GM12875 (cell line): ENCODE measurements around the gene SSBP3.

Source experiments
- H3K4me3 ChIP-seq: one replicate; pipeline ENCODE4 v1.5.1; 2011; ENCODE audit warnings: low read depth, low read length, control low read depth
- TF ChIP-seq, protein P1 (sequence below): IDR thresholded peaks from 2 replicates; pipeline ENCODE4 v1.5.1; 2011; ENCODE audit warnings: low read depth, mild to moderate bottlenecking, control low read depth, inconsistent platforms, low read length, moderate library complexity, borderline replicate concordance; ENCODE audit not compliant: insufficient read depth

SSBP3 gene

DNA sequence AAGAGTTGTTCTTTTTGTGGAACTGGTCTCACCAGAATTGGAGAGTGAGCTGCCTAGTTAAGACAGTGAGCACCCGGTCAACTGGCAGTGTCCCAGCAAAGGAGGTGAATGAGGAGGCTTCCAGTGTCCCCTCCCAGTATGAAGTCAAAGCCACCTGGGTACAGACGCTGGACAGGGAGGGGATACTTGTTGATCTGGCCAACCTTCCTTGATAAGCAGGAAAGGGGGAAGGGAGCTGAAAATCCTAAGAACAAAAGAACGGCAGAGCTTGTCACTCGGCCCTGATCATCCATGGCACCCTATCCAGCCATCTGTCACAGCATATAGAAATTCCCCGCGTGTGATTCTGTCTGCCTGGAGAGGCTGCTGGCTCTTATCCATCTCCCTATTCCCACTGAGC, 91.5 kb downstream of the SSBP3 start:
- TF ChIP-seq, protein P1, sequence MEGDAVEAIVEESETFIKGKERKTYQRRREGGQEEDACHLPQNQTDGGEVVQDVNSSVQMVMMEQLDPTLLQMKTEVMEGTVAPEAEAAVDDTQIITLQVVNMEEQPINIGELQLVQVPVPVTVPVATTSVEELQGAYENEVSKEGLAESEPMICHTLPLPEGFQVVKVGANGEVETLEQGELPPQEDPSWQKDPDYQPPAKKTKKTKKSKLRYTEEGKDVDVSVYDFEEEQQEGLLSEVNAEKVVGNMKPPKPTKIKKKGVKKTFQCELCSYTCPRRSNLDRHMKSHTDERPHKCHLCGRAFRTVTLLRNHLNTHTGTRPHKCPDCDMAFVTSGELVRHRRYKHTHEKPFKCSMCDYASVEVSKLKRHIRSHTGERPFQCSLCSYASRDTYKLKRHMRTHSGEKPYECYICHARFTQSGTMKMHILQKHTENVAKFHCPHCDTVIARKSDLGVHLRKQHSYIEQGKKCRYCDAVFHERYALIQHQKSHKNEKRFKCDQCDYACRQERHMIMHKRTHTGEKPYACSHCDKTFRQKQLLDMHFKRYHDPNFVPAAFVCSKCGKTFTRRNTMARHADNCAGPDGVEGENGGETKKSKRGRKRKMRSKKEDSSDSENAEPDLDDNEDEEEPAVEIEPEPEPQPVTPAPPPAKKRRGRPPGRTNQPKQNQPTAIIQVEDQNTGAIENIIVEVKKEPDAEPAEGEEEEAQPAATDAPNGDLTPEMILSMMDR: no peak
- no peak overlapping the region for H3K4me3 ChIP-seq

DNA sequence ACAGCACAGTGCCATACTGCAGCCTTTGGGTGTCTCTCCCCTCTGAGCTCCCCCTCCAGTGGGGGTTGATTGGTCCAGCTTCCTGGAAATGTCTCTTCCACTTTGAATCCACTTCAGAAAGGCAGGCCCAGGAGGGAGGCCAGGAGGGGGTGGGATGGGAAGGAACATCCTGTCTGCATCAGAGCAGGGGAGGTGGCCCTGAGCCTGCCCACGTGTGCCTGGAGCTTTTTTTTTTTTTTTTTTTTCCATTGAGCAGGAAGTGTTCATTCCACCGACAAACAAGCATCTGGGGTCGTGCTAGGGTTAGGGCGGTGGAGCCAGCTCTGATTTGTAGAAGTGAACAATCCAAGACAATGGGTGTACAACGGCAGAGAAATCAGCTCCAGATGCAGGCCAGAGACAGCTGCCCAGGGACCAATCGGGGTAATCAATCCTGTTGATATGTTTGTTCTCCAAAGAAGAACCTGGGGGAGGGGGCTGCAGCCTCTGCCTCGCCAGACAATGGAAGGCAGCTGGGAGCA, 93.3 kb downstream of the SSBP3 start:
- TF ChIP-seq, protein P1: no peak
- H3K4me3 ChIP-seq: no peak overlapping the region

- TF ChIP-seq, protein P1: no peak
- no peak overlapping the region for H3K4me3 ChIP-seq
Measured at GRCh38 chr1:54311506-54311905, 94.7 kb downstream of the SSBP3 start.

DNA sequence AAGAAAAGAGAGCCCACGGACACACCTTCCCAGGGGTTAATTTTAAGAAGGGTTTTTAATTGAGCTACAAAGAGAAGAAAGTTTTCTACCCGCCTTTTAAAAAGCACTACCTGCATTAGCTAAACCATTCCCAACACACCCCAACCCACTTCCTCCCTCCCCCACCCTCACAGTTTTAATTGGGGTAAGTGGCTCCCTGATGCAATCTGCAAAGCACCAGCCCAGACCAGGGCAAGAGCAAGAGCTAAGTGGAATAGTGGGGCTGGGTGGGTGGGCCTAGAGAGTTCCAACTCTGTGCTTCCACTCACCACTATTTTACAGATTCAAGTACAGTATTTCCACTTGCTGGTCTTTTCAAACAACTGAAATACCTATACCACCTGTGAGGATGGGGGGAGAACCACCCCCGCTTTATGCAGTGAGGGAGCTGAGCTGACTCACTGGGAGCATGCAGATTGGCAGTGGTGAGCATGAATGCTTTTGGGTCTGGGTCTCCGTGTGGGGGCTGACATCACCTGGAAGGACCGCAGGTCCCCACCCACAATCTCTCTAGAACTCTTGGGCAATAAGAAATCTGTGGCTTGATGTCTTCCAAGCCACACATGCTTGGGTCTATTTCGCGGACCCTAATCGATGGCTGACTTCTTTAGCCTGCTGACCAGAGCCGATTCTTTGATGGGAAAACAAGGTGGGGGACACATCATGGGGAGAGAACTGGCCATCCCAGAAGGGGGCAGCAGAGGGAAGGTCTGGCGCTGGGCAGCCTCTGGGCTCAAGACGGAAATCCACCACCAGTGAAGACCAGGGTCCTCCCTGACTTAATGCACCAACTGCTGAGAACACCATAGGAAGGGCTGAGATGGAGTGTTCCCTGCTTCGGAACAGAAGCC, 95.5 kb downstream of the SSBP3 start:
- H3K4me3 ChIP-seq: no peak overlapping the region
- TF ChIP-seq, protein P1: peak; percentile 39; the same call in 1 of the 2 replicates

DNA sequence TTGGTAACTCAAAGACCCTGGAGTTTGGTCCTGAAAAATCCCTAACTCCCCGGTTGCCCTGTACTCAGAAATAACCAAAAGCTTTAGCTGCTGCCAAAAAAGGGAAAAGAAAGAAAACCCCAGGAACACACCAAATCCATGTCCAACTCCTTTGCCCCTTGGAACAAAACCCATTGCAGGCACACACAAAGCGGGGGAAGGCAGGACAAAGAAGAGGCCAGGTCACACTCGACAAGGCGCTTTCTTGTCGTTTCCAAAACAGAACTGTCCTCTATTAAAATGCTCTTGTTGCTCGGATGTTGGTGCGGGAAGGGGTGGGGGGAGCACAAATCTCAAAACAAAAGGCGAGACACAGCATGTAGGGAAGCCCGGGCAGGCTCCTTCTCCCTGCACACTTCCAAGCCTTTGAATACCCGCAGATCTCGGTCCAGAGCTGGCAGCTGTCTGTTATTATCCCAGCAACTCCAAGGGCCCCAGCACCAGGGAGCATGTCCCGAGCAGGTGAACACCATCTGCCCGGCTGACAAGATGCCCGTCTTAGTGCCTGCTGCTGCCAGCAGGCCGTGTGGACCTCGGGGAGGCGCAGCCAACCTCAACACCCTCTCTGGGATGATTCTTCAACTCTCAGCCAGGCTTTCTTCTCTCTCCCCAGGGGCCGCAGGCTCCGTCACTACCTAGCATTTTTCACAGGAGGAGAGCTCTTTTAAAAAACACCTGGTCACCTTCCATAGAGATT, 96.4 kb downstream of the SSBP3 start:
- H3K4me3 ChIP-seq: no peak overlapping the region
- TF ChIP-seq, protein P1: no peak

DNA sequence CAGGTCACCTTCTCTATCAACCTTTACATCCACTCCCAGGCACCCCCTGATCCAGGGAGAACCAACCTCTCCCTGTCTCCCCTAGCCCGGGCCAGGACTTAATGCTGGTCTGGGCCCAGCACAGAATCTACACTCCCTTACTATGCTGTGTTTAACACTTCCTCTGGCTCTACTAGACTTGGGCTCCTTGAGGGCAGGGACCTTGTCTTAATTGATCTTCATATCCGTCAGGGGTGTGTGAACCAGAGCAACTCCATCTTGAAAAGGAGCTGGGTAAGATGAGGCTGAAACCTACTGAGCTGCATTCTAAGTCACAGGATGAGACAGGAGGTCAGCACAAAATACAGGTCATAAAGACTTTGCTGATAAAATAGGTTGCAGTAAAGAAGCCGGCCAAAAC, 98.9 kb downstream of the SSBP3 start:
- H3K4me3 ChIP-seq: no peak overlapping the region
- TF ChIP-seq, protein P1: no peak
